GM12872 (cell line): ENCODE results near the gene NPY5R.

Experiments
- TF ChIP-seq, protein P1 (sequence below): IDR thresholded peaks from 3 replicates; pipeline ENCODE4 v1.5.1; 2011; ENCODE audit warnings: low read depth, mild to moderate bottlenecking, low read length, moderate library complexity; ENCODE audit not compliant: insufficient read depth

Gene NPY5R

GRCh38 chr4:163343604-163344146 is at the start of gene NPY5R:
TSS of gene NPY5R (plus strand) at chr4:163343892. CDS start at chr4:163350274, 6,382 bp downstream.
- TF ChIP-seq, protein P1, sequence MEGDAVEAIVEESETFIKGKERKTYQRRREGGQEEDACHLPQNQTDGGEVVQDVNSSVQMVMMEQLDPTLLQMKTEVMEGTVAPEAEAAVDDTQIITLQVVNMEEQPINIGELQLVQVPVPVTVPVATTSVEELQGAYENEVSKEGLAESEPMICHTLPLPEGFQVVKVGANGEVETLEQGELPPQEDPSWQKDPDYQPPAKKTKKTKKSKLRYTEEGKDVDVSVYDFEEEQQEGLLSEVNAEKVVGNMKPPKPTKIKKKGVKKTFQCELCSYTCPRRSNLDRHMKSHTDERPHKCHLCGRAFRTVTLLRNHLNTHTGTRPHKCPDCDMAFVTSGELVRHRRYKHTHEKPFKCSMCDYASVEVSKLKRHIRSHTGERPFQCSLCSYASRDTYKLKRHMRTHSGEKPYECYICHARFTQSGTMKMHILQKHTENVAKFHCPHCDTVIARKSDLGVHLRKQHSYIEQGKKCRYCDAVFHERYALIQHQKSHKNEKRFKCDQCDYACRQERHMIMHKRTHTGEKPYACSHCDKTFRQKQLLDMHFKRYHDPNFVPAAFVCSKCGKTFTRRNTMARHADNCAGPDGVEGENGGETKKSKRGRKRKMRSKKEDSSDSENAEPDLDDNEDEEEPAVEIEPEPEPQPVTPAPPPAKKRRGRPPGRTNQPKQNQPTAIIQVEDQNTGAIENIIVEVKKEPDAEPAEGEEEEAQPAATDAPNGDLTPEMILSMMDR: no peak

DNA sequence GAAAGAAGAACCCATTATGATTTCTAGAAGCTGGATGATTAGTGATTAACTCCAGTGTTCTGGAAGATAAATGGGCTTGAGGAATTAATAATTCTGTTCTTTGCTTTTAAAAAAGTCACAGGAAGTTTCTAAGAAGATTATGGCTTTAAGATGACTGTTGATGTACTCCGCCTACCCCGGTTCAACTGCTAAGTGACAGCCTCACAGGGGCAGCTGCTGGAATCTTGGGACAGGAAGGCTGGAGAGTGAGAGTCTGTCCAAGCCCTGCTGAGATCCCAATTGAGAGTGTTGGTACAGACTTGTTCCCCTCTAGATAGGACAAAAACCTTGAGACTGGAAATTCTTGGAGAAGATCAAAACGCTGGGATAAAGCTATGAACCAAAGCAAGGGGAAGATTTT is 48.6 kb upstream of the NPY5R start:
- TF ChIP-seq, protein P1: no peak

- TF ChIP-seq, protein P1: no peak
Observed at GRCh38 chr4:163300445-163300844, 43.2 kb upstream of the NPY5R start.

GRCh38 chr4:163303069-163303468 is 40.6 kb upstream of the NPY5R start:
- TF ChIP-seq, protein P1: no peak

DNA sequence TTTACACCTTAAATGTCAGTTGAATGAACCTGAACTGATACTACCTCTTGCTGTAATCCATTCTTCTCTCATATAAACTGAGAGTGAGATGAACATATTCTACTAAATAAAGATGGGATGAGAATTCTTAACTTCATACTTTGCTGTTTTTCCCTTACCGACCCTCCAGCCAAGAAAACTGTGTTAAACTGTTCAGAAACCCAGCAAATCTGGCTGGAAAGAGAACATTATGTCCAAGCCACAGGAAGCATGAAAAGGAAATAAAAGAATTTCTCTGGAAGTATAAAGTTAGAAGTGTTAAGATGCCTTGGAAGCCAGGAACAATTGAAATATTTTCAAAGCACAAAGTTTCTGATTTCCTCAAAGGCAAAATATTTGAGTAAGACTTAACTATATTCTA is 34.2 kb upstream of the NPY5R start:
- TF ChIP-seq, protein P1: no peak

- TF ChIP-seq, protein P1: no peak
Observed at GRCh38 chr4:163317110-163317509, 26.6 kb upstream of the NPY5R start.

GRCh38 chr4:163330916-163331628 is 12.6 kb upstream of the NPY5R start:
- TF ChIP-seq, protein P1: no peak
